OCI-LY1 (cell line): ENCODE results near the gene NDRG4.

Experiments used
- CTCF ChIP-seq: fragments of 200-600 bp; sonication (generic), shearing (Covaris generic); IDR thresholded peaks from 2 replicates; pipeline ENCODE4 v1.5.1; 2017; ENCODE audit warnings: mild to moderate bottlenecking, antibody characterized with exemption, low read length, moderate library complexity, mixed read lengths
- EZH2 ChIP-seq: fragments of 200-600 bp; sonication (generic), shearing (Covaris generic); IDR thresholded peaks from 2 replicates; pipeline ENCODE4 v1.8.0; 2017; ENCODE audit warnings: borderline replicate concordance, mixed run types, mild to moderate bottlenecking, antibody characterized with exemption, low read length, moderate library complexity, mixed read lengths

- TF ChIP-seq CTCF: no peak
- no peak for TF ChIP-seq EZH2
Measured at GRCh38 chr16:58456193-58456592, 43.8 kb upstream of the NDRG4 start.
